B cell (primary cell): Measurements from ENCODE around the gene KIAA0825. TPM values are rescaled to one million over a fixed set of nuclear protein-coding genes. Genes with fewer than 3 reads are reported as not detected.
A peak's percentile ranks its signal among the peaks of the same experiment; 100 is the strongest.

Experiments
- ATAC-seq: fragments of 200-7000 bp; cut with Tn5 transposase; one replicate; pipeline ENCODE4 v1.10.0; 2021; ENCODE audit warnings: low read depth, mild to moderate bottlenecking, moderate number of reproducible peaks, moderate library complexity
- CTCF ChIA-PET: fragments of 350-600 bp; sonication (Branson Sonifier 250); formaldehyde crosslinking; loops from one replicate; lab custom pipeline; 2021; ENCODE audit warnings: antibody characterized with exemption, inconsistent platforms; lab: Charles Lee
- POLR2A ChIA-PET: fragments of 350-600 bp; sonication (Branson Sonifier 250); formaldehyde crosslinking; loops from one replicate; lab custom pipeline; 2021; ENCODE audit warnings: antibody characterized with exemption; lab: Charles Lee
- DNase-seq: peaks from one replicate; pipeline ENCODE4 v3.0.0; 2013
- H2AFZ ChIP-seq: 2 replicates; pipeline ENCODE4 v1.6.1; 2012; ENCODE audit warnings: mild to moderate bottlenecking, low read depth, low read length; ENCODE audit not compliant: insufficient read depth, poor library complexity, severe bottlenecking
- H3K27ac ChIP-seq, 2 donors: 1 replicate in 1 of 2; 2 replicates in 1 of 2; pipeline ENCODE4 v1.5.1; 2012 to 2013; ENCODE audit warnings: low read length in 2 of 2, mild to moderate bottlenecking in 2 of 2, moderate library complexity in 1 of 2
- H3K27me3 ChIP-seq, 4 experiments: fragments of 200-600 bp in 1 of 4; sonication (generic) in 1 of 4; replicated peaks in 1 of 4; 1 replicate in 2 of 4; 2 replicates in 2 of 4; pipeline versions ENCODE4 v1.6.1 to v1.7.0; 2013 to 2016; ENCODE audit warnings: low read length in 3 of 4, mild to moderate bottlenecking in 2 of 4, mixed read lengths in 1 of 4, moderate library complexity in 1 of 4; ENCODE audit not compliant: insufficient read depth in 4 of 4, control insufficient read depth in 3 of 4; ENCODE audit errors: control extremely low read depth in 1 of 4
- H3K36me3 ChIP-seq, 2 experiments: replicated peaks in 1 of 2; 1 replicate in 1 of 2; 2 replicates in 1 of 2; pipeline versions ENCODE4 v1.6.1 to v1.7.1; 2013; ENCODE audit warnings: low read length in 1 of 2; ENCODE audit not compliant: insufficient read depth in 2 of 2, control insufficient read depth in 1 of 2; ENCODE audit errors: control extremely low read depth in 1 of 2, extremely low read depth in 1 of 2
- H3K4me1 ChIP-seq, 2 donors: fragments of 200-600 bp in 1 of 2; sonication (generic) in 1 of 2; 1 replicate in 1 of 2; 2 replicates in 1 of 2; pipeline versions ENCODE4 v1.5.1 to v1.6.1; 2013 to 2017; ENCODE audit warnings: low read length in 2 of 2; ENCODE audit not compliant: control insufficient read depth in 2 of 2, insufficient read depth in 2 of 2
- H3K4me2 ChIP-seq: replicated peaks from 2 replicates; pipeline ENCODE3; 2012; ENCODE audit warnings: mild to moderate bottlenecking, low read depth, low read length; ENCODE audit not compliant: poor library complexity, severe bottlenecking
- H3K4me3 ChIP-seq, 5 experiments: fragments of 200-600 bp in 1 of 5; sonication (generic) in 1 of 5; 1 replicate in 3 of 5; 2 replicates in 2 of 5; pipeline versions ENCODE4 v1.5.1 to v1.7.0; 2011 to 2016; ENCODE audit warnings: low read length in 4 of 5, mild to moderate bottlenecking in 4 of 5, low read depth in 2 of 5, control low read depth in 1 of 5, moderate library complexity in 1 of 5; ENCODE audit not compliant: insufficient read depth in 1 of 5; ENCODE audit errors: control extremely low read depth in 1 of 5, extremely low read depth in 1 of 5
- H3K79me2 ChIP-seq: fragments of 200-600 bp; sonication (generic); one replicate; pipeline ENCODE4 v1.6.0; 2016; ENCODE audit warnings: low read length; ENCODE audit not compliant: control insufficient read depth, insufficient read depth
- H3K9ac ChIP-seq: fragments of 200-600 bp; sonication (generic); 2 replicates; pipeline ENCODE4 v1.6.1; 2017; ENCODE audit warnings: mild to moderate bottlenecking, low read length, moderate library complexity
- H3K9me3 ChIP-seq, 3 donors: one replicate each; pipeline versions ENCODE4 v1.6.1 to v1.7.1; 2013; ENCODE audit warnings: low read length in 2 of 3; ENCODE audit not compliant: control insufficient read depth in 2 of 3, insufficient read depth in 1 of 3; ENCODE audit errors: control extremely low read depth in 1 of 3
- H4K20me1 ChIP-seq: 2 replicates; pipeline ENCODE4 v1.6.0; 2012; ENCODE audit warnings: mild to moderate bottlenecking, low read length; ENCODE audit not compliant: insufficient read depth, control insufficient read depth, poor library complexity, severe bottlenecking
- H3K27ac Mint-ChIP-seq: one replicate; pipeline ENCODE4 v1.8.0; 2021; ENCODE audit warnings: mixed read lengths
- H3K27me3 Mint-ChIP-seq: one replicate; pipeline ENCODE4 v1.8.0; 2021; ENCODE audit warnings: mixed read lengths
- H3K4me1 Mint-ChIP-seq: one replicate; pipeline ENCODE4 v1.8.0; 2021; ENCODE audit warnings: mixed read lengths
- H3K4me3 Mint-ChIP-seq: one replicate; pipeline ENCODE4 v1.8.0; 2021; ENCODE audit warnings: mixed read lengths
- H3K9me3 Mint-ChIP-seq: one replicate; pipeline ENCODE4 v1.8.0; 2022; ENCODE audit warnings: mixed read lengths; ENCODE audit not compliant: insufficient read depth
- EZH2 ChIP-seq: IDR thresholded peaks from 2 replicates; pipeline ENCODE4 v1.6.1; 2012; ENCODE audit warnings: borderline replicate concordance, low read depth, mild to moderate bottlenecking, moderate library complexity, low read length; ENCODE audit not compliant: insufficient read depth, poor library complexity, severe bottlenecking
- WGBS: methylation state at CpG from one replicate; pipeline ENCODE4 v1.1.5; 2013; ENCODE audit warnings: missing lambda C conversion rate; ENCODE audit not compliant: insufficient coverage; 5-methylcytosine and 5-hydroxymethylcytosine counted together
- intact Hi-C: fragments of 100-400 bp; cut with micrococcal nuclease; formaldehyde crosslinking; loops from one replicate; pipeline ENCODE4 v1.10.0; 2022
- polyA plus RNA-seq: library from polyadenylated mRNA; depleted of rRNA; stranded (reverse); fragments of >200 nt; gene quantifications from 2 replicates; pipeline ENCODE4 v1.2.3, GENCODE V29; 2012
- total RNA-seq, 2 donors: library from RNA; stranded (reverse); fragments of 120-200 nt in 1 of 2; gene quantifications; 1 replicate in 1 of 2; 2 replicates in 1 of 2; pipeline versions ENCODE4 v1.2.3 to v1.2.4, GENCODE V29; 2013 to 2022
- TF ChIP-seq, protein P1 (sequence below): fragments of 200-600 bp; IDR thresholded peaks from one replicate; pipeline ENCODE4 v1.8.0; 2022; ENCODE audit warnings: antibody characterized with exemption, mild to moderate bottlenecking

Gene KIAA0825
- total and polyA plus RNA-seq, 2 donors (not counting 1 experiment from before 2014, with no cell fraction given) = 0.43 to 2.7 TPM

DNA sequence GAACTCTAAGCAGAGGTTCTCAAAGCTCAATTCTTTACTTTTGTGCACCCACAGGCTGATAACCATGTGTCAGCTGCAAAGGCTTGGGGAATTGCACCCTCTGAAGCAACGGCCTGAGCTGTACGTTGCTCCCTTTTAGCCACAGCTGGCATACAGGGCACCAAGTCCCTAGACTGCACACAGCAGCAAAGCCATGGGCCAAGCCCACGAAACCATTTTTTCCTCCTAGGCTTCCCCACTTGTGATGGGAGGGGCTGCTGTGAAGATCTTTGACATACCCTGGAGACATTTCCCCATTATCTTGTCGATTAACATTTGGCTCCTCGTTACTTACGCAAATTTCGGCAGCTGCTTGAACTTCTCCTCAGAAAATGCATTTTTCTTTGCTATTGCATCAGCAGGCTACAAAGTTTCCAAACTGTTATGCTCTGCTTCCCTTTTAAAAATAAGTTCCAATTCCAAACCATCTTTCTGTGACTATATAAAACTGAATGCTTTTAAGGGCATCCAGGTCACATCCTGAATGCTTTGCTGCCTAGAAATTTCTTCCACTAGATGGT lies 23.0 kb downstream of the KIAA0825 start:
- no peak overlapping the region for H3K9ac ChIP-seq
- CTCF ChIA-PET = no interaction called here
- TF ChIP-seq, protein P1, sequence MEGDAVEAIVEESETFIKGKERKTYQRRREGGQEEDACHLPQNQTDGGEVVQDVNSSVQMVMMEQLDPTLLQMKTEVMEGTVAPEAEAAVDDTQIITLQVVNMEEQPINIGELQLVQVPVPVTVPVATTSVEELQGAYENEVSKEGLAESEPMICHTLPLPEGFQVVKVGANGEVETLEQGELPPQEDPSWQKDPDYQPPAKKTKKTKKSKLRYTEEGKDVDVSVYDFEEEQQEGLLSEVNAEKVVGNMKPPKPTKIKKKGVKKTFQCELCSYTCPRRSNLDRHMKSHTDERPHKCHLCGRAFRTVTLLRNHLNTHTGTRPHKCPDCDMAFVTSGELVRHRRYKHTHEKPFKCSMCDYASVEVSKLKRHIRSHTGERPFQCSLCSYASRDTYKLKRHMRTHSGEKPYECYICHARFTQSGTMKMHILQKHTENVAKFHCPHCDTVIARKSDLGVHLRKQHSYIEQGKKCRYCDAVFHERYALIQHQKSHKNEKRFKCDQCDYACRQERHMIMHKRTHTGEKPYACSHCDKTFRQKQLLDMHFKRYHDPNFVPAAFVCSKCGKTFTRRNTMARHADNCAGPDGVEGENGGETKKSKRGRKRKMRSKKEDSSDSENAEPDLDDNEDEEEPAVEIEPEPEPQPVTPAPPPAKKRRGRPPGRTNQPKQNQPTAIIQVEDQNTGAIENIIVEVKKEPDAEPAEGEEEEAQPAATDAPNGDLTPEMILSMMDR = no peak
- TF ChIP-seq EZH2 = no peak
- H3K36me3 ChIP-seq = no peaks in the 10 kb centered on the region
- Mint-ChIP-seq H3K9me3 (no peaks in the 10 kb centered on the region), H3K27me3 (no peaks in the 10 kb centered on the region), H3K4me1 (no peaks in the 10 kb centered on the region), H3K4me3 (no peak overlapping the region), H3K27ac (no peak overlapping the region)
- ATAC-seq = no peak
- H3K79me2 ChIP-seq = no peaks in the 10 kb centered on the region
- H3K27ac ChIP-seq = no peak overlapping the region
- no peak overlapping the region for H3K4me2 ChIP-seq
- H3K9me3 ChIP-seq = peaks cover 0 to 7% (median 0%) of the 10 kb centered on the region in 3 donors
- intact Hi-C loops = no loop called here
- no peaks in the 10 kb centered on the region for H3K27me3 ChIP-seq
- H3K4me3 ChIP-seq = no peak overlapping the region
- H3K4me1 ChIP-seq = no peaks in the 10 kb centered on the region
- POLR2A ChIA-PET = no interaction called here
- no peak overlapping the region for H2AFZ ChIP-seq
- 100% methylated on average over 6 of the region's 7 CpGs for WGBS
- DNase-seq = no peak
- H4K20me1 ChIP-seq = no peaks in the 10 kb centered on the region

DNA sequence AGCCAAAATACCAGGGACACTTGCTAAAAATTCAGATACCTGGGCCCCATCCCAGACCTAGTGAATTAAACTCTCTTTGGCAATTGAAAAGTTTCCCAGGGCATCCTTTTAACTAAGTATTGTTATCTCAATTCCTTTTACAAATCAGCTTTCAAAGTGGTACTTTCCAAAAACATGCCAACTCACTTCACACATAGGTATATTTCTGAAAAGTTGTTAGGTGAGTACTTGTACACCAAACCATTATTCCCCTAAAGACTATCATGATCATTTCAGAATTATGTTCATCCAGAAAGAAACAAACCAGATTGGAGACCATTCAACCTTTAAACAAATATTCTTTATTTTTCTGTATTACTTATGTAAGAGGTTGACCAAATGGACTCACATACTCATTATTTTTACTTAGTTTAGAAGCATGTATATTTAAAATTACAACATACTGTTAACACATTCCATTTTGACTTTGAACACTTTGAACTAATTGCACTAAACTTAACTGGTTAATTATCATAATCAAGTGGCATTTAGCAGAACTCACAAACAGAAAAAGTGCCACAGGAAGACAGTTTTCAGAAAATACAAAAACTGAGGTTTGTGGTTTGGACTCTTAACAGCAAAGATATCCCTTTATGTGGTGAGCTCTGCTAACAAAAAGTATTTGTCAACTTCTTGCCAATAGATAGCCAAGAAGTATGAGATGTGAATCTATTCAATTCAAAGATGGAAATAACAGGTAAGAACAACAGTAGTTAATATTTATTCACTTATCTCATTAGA lies 40.7 kb downstream of the KIAA0825 start:
- no peaks in the 10 kb centered on the region for H4K20me1 ChIP-seq
- peaks cover 8 to 16% of the 10 kb centered on the region in 2 donors for H3K4me1 ChIP-seq
- DNase-seq (peak; percentile 1), ATAC-seq (no peak)
- no peaks in the 10 kb centered on the region for H3K27me3 Mint-ChIP-seq
- H3K27ac ChIP-seq = no peak overlapping the region
- H3K9ac ChIP-seq = peak overlapping the region; percentile 16
- no peak overlapping the region for H3K4me3 ChIP-seq
- peaks cover 23% of the 10 kb centered on the region for H3K4me1 Mint-ChIP-seq
- no peak overlapping the region for H3K27ac Mint-ChIP-seq
- H2AFZ ChIP-seq = no peak overlapping the region
- H3K4me3 Mint-ChIP-seq = peak overlapping the region; percentile 10
- H3K4me2 ChIP-seq = peak overlapping the region; percentile 15
- H3K36me3 ChIP-seq = no peaks in the 10 kb centered on the region
- CTCF ChIA-PET = no interaction called here
- no peaks in the 10 kb centered on the region for H3K79me2 ChIP-seq
- intact Hi-C loops = no loop called here
- H3K9me3 ChIP-seq = no peaks in the 10 kb centered on the region
- H3K9me3 Mint-ChIP-seq = no peaks in the 10 kb centered on the region
- no peaks in the 10 kb centered on the region for H3K27me3 ChIP-seq
- POLR2A ChIA-PET = no interaction called here
- no peak for TF ChIP-seq EZH2
- TF ChIP-seq, protein P1 = no peak
